Tibial artery (tissue), 4 donors: ENCODE measurements around the gene STK24.

Experiments used
- DNase-seq, 2 donors: peaks; one replicate each; pipeline ENCODE4 v3.0.0-alpha.2; 2019
- H3K27ac ChIP-seq, 2 donors: fragments of 200-600 bp; sonication (generic) in 1 of 2; 1 replicate in 1 of 2; 2 replicates in 1 of 2; pipeline ENCODE4 v1.5.1; 2018 to 2019; ENCODE audit warnings: mild to moderate bottlenecking in 1 of 2
- H3K27me3 ChIP-seq, 2 donors: fragments of 200-600 bp; sonication (generic) in 1 of 2; one replicate each; pipeline versions ENCODE4 v1.5.1 to v1.6.0; 2016 to 2019
- H3K36me3 ChIP-seq, 3 donors: fragments of 200-600 bp; sonication (generic) in 2 of 3; one replicate each; pipeline ENCODE4 v1.5.1; 2016 to 2019; ENCODE audit warnings: mild to moderate bottlenecking in 2 of 3
- H3K4me1 ChIP-seq, 4 donors: fragments of 200-600 bp; sonication (generic) in 2 of 4; 1 replicate in 3 of 4; 2 replicates in 1 of 4; pipeline ENCODE4 v1.5.1; 2016 to 2019
- H3K4me3 ChIP-seq, 2 donors: fragments of 200-600 bp; sonication (generic) in 1 of 2; 1 replicate in 1 of 2; 2 replicates in 1 of 2; pipeline ENCODE4 v1.5.1; 2018 to 2019; ENCODE audit warnings: mild to moderate bottlenecking in 2 of 2
- H3K9me3 ChIP-seq, 3 donors: fragments of 200-600 bp; sonication (generic) in 1 of 3; one replicate each; pipeline ENCODE4 v1.5.1; 2016 to 2019
- CTCF ChIP-seq, 2 experiments: fragments of 200-600 bp in 1 of 2; fragments of 450-650 bp in 1 of 2; IDR thresholded peaks; one replicate each; pipeline ENCODE4 v1.5.1; 2017 to 2019; ENCODE audit warnings: antibody characterized with exemption in 2 of 2, mild to moderate bottlenecking in 1 of 2, moderate library complexity in 1 of 2
- intact Hi-C: fragments of 100-400 bp; cut with DNase I; formaldehyde crosslinking; loops from one replicate; pipeline ENCODE4 v1.15.0; 2023; ENCODE audit warnings: low total_unique reads

STK24 gene

GRCh38 chr13:98486412-98486811, 90.5 kb downstream of the STK24 start:
- intact Hi-C loops, result no loop called here
- H3K4me1 ChIP-seq, result peaks cover 0 to 66% (median 53%) of the 10 kb centered on the region in 4 donors
- H3K9me3 ChIP-seq, result no peaks in the 10 kb centered on the region
- no peak overlapping the region for H3K4me3 ChIP-seq
- H3K27ac ChIP-seq, result no peak overlapping the region
- DNase-seq, result no peak
- H3K36me3 ChIP-seq, result no peaks in the 10 kb centered on the region
- no peak for TF ChIP-seq CTCF (IDR thresholded peaks at IDR 0.05)
- H3K27me3 ChIP-seq, result no peaks in the 10 kb centered on the region

- DNase-seq, result no peak
- Histone ChIP-seq H3K4me1 (peaks cover 0 to 59% (median 50%) of the 10 kb centered on the region in 4 donors), H3K27ac (peak overlapping the region; percentile 76 to 83), H3K36me3 (peaks cover 0 to 6% (median 0%) of the 10 kb centered on the region in 3 donors), H3K9me3 (no peaks in the 10 kb centered on the region), H3K4me3 (no peak overlapping the region), H3K27me3 (no peaks in the 10 kb centered on the region)
- no peak for TF ChIP-seq CTCF (IDR thresholded peaks at IDR 0.05)
- intact Hi-C loops, result loop anchor here (1.0 kb wide), 1 partner anchor 92 kb away; the partner anchor contains the start of gene STK24
Observed at GRCh38 chr13:98485561-98485960, 91.3 kb downstream of the STK24 start.

GRCh38 chr13:98484289-98485219, 92.4 kb downstream of the STK24 start:
- Histone ChIP-seq H3K9me3 (no peaks in the 10 kb centered on the region), H3K4me3 (peak overlapping the region; percentile 6 to 31), H3K36me3 (peaks cover 0 to 6% (median 0%) of the 10 kb centered on the region in 3 donors), H3K27ac (peak overlapping the region; percentile 76 to 83), H3K27me3 (no peaks in the 10 kb centered on the region), H3K4me1 (peaks cover 0 to 51% (median 45%) of the 10 kb centered on the region in 4 donors)
- no peak for TF ChIP-seq CTCF (IDR thresholded peaks at IDR 0.05)
- DNase-seq, result peak; percentile 90 to 95
- intact Hi-C loops, result loop anchor here (1.0 kb wide), 1 partner anchor 93 kb away; the partner anchor contains the start of gene STK24

GRCh38 chr13:98483601-98484288, 93.2 kb downstream of the STK24 start:
- H3K4me3 ChIP-seq, result peak overlapping the region in 1 of 2 donors; percentile 31
- peaks cover 0 to 51% (median 43%) of the 10 kb centered on the region in 4 donors for H3K4me1 ChIP-seq
- no peaks in the 10 kb centered on the region for H3K9me3 ChIP-seq
- no peak for DNase-seq
- TF ChIP-seq CTCF (IDR thresholded peaks at IDR 0.05), result no peak
- no peaks in the 10 kb centered on the region for H3K27me3 ChIP-seq
- intact Hi-C loops, result no loop called here
- peak overlapping the region; percentile 76 to 83 for H3K27ac ChIP-seq
- H3K36me3 ChIP-seq, result peaks cover 0 to 6% (median 0%) of the 10 kb centered on the region in 3 donors

- Histone ChIP-seq H3K4me1 (peaks cover 0 to 56% (median 43%) of the 10 kb centered on the region in 4 donors), H3K27ac (peak overlapping the region; percentile 76 to 83), H3K9me3 (no peaks in the 10 kb centered on the region), H3K27me3 (no peaks in the 10 kb centered on the region), H3K36me3 (peaks cover 0 to 6% (median 0%) of the 10 kb centered on the region in 3 donors), H3K4me3 (peak overlapping the region in 1 of 2 donors; percentile 4)
- intact Hi-C loops, result no loop called here
- peak; percentile 64 to 95 for DNase-seq
- no peak for TF ChIP-seq CTCF (IDR thresholded peaks at IDR 0.05)
Observed at GRCh38 chr13:98482476-98483444, 94.1 kb downstream of the STK24 start.
